Measurements from ENCODE around the gene CYP2W1.
"Not testable (repeated sequence)": the region's sequence is repeated elsewhere in the genome, so short reads cannot be mapped to it uniquely, and the experiment has no call there.

- not testable (repeated sequence) for TF ChIP-seq CTCF (IDR thresholded peaks at IDR 0.05; ENCODE audit: poor library complexity); EZH2 (IDR thresholded peaks at IDR 0.05; ENCODE audit: borderline replicate concordance); EZH2phosphoT487 (IDR thresholded peaks at IDR 0.05; ENCODE audit: low read depth, severe bottlenecking, unreplicated experiment)
Observed at GRCh38 chr7:1002026-1002425, 19.0 kb downstream of the CYP2W1 start.
